Neuronal stem cell (in vitro differentiated cells): ENCODE results near the gene DYNC1LI1.

Experiments used
- DNase-seq: peaks from one replicate; pipeline ENCODE4 v3.0.0-alpha.2; 2013; ENCODE audit warnings: low spot score
- H2AFZ ChIP-seq: one replicate; pipeline ENCODE4 v1.6.1; 2013; ENCODE audit warnings: mild to moderate bottlenecking, low read length, inconsistent platforms
- H2AK5ac ChIP-seq: 2 replicates; pipeline ENCODE4 v1.6.1; 2013; ENCODE audit warnings: low read depth, mild to moderate bottlenecking, inconsistent platforms, low read length, moderate library complexity, mixed read lengths
- H2BK120ac ChIP-seq: 2 replicates; pipeline ENCODE4 v1.6.1; 2013; ENCODE audit warnings: low read depth, mild to moderate bottlenecking, inconsistent platforms, low read length, moderate library complexity, mixed read lengths
- H2BK12ac ChIP-seq: one replicate; pipeline ENCODE4 v1.6.1; 2013; ENCODE audit warnings: low read length, inconsistent platforms
- H2BK15ac ChIP-seq: 2 replicates; pipeline ENCODE4 v1.6.1; 2013; ENCODE audit warnings: mild to moderate bottlenecking, low read length, inconsistent platforms, mixed read lengths
- H2BK5ac ChIP-seq: one replicate; pipeline ENCODE4 v1.6.1; 2013; ENCODE audit warnings: inconsistent platforms, mild to moderate bottlenecking, low read length, moderate library complexity
- H3K14ac ChIP-seq: one replicate; pipeline ENCODE4 v1.6.1; 2013; ENCODE audit warnings: low read length, inconsistent platforms
- H3K18ac ChIP-seq: 2 replicates; pipeline ENCODE4 v1.6.1; 2013; ENCODE audit warnings: low read length, inconsistent platforms
- H3K23ac ChIP-seq: 2 replicates; pipeline ENCODE4 v1.6.1; 2013; ENCODE audit warnings: low read depth, mild to moderate bottlenecking, mixed read lengths, low read length, inconsistent platforms; ENCODE audit not compliant: poor library complexity
- H3K27ac ChIP-seq: replicated peaks from 3 replicates; pipeline ENCODE4 v1.5.1; 2013; ENCODE audit warnings: low read length, inconsistent platforms
- H3K27me3 ChIP-seq, 3 experiments: 2 replicates each; pipeline ENCODE4 v1.6.1; 2013; ENCODE audit warnings: low read length in 3 of 3, mild to moderate bottlenecking in 2 of 3, inconsistent platforms in 1 of 3, low read depth in 1 of 3, mixed read lengths in 1 of 3, moderate library complexity in 1 of 3; ENCODE audit not compliant: control insufficient read depth in 3 of 3, insufficient read depth in 3 of 3
- H3K36me3 ChIP-seq, 2 donors: replicated peaks in 1 of 2; 2 replicates each; pipeline ENCODE4 v1.6.1; 2013; ENCODE audit warnings: low read length in 2 of 2; ENCODE audit not compliant: control insufficient read depth in 2 of 2, insufficient read depth in 2 of 2
- H3K4ac ChIP-seq: 2 replicates; pipeline ENCODE4 v1.6.1; 2013; ENCODE audit warnings: inconsistent platforms, mild to moderate bottlenecking, low read length, moderate library complexity
- H3K4me1 ChIP-seq, 2 donors: 1 replicate in 1 of 2; 2 replicates in 1 of 2; pipeline ENCODE4 v1.6.1; 2013; ENCODE audit warnings: low read length in 2 of 2, low read depth in 1 of 2; ENCODE audit not compliant: control insufficient read depth in 2 of 2, insufficient read depth in 1 of 2
- H3K4me2 ChIP-seq: one replicate; pipeline ENCODE4 v1.6.1; 2013; ENCODE audit warnings: mild to moderate bottlenecking, low read length, inconsistent platforms; ENCODE audit not compliant: insufficient read depth, poor library complexity, severe bottlenecking
- H3K4me3 ChIP-seq, 2 donors: 2 replicates each; pipeline ENCODE4 v1.5.1; 2013; ENCODE audit warnings: low read length in 2 of 2, mild to moderate bottlenecking in 2 of 2, inconsistent platforms in 1 of 2, moderate library complexity in 1 of 2
- H3K79me1 ChIP-seq: one replicate; pipeline ENCODE4 v1.6.1; 2013; ENCODE audit warnings: low read depth, mild to moderate bottlenecking, inconsistent platforms, low read length, moderate library complexity
- H3K9ac ChIP-seq: one replicate; pipeline ENCODE4 v1.6.1; 2013; ENCODE audit warnings: mild to moderate bottlenecking, low read depth, low read length, inconsistent platforms; ENCODE audit not compliant: poor library complexity
- H3K9me3 ChIP-seq, 2 donors: replicated peaks in 1 of 2; 2 replicates each; pipeline versions ENCODE3 to v1.6.1; 2013; ENCODE audit warnings: low read length in 2 of 2, mild to moderate bottlenecking in 2 of 2, inconsistent platforms in 1 of 2, low read depth in 1 of 2, mixed read lengths in 1 of 2, moderate library complexity in 1 of 2; ENCODE audit not compliant: control insufficient read depth in 2 of 2, insufficient read depth in 1 of 2
- H4K8ac ChIP-seq: one replicate; pipeline ENCODE4 v1.6.1; 2013; ENCODE audit warnings: low read depth, mild to moderate bottlenecking, inconsistent platforms, low read length, moderate library complexity
- H4K91ac ChIP-seq: one replicate; pipeline ENCODE4 v1.6.1; 2013; ENCODE audit warnings: low read length, low read depth, mild to moderate bottlenecking, inconsistent platforms; ENCODE audit not compliant: poor library complexity
- WGBS, 2 donors: extraction: QIAGEN DNeasy Blood & Tissue Kit; methylation state at CpG; one replicate each; pipeline ENCODE4 v1.1.7; 2013; ENCODE audit warnings: missing lambda C conversion rate in 2 of 2, mixed read lengths in 1 of 2; ENCODE audit not compliant: insufficient read length in 2 of 2, insufficient replicate concordance in 1 of 2; ENCODE audit errors: extremely low coverage in 2 of 2; 5-methylcytosine and 5-hydroxymethylcytosine counted together

The DYNC1LI1 gene

DNA sequence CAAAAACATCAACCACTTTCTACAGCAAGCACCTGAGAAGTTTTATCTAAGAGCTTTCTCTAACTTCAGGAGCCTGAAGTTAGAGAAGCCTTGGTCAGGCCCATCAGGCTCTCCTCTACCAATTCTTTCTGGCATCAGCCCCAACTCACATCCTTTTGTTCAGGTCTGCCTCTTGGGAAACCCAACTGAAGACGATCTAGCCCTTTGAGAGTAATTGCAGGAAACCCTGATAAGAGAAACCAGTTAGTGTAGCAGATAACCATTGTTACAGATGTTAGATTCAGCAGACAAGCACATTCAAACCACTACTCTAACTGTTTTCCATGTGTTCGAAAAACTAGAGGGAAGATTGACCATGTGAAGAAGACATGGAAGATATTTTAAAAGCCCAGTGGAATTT, 27.0 kb upstream of the DYNC1LI1 start:
- H2AK5ac ChIP-seq: no peak overlapping the region
- no peak overlapping the region for H2AFZ ChIP-seq
- H3K4me2 ChIP-seq: no peak overlapping the region
- no peak overlapping the region for H3K9ac ChIP-seq
- no peak for DNase-seq
- H4K91ac ChIP-seq: no peak overlapping the region
- H2BK15ac ChIP-seq: no peak overlapping the region
- no peak overlapping the region for H3K4ac ChIP-seq
- H3K27me3 ChIP-seq: peaks cover 0 to 2% (median 0%) of the 10 kb centered on the region in 3 experiments
- no CpG with 5 or more reads among the region's 2 CpGs for WGBS, 2 donors
- H3K79me1 ChIP-seq: no peaks in the 10 kb centered on the region
- no peak overlapping the region for H3K27ac ChIP-seq
- no peak overlapping the region for H3K4me3 ChIP-seq
- H3K23ac ChIP-seq: no peak overlapping the region
- H2BK120ac ChIP-seq: no peak overlapping the region
- H2BK5ac ChIP-seq: no peak overlapping the region
- H3K14ac ChIP-seq: no peak overlapping the region
- peaks cover under 1 to 17% of the 10 kb centered on the region in 2 donors for H3K4me1 ChIP-seq
- no peaks in the 10 kb centered on the region for H3K9me3 ChIP-seq
- H3K18ac ChIP-seq: no peak overlapping the region
- H3K36me3 ChIP-seq: no peaks in the 10 kb centered on the region
- H2BK12ac ChIP-seq: no peak overlapping the region
- H4K8ac ChIP-seq: no peak overlapping the region

DNA sequence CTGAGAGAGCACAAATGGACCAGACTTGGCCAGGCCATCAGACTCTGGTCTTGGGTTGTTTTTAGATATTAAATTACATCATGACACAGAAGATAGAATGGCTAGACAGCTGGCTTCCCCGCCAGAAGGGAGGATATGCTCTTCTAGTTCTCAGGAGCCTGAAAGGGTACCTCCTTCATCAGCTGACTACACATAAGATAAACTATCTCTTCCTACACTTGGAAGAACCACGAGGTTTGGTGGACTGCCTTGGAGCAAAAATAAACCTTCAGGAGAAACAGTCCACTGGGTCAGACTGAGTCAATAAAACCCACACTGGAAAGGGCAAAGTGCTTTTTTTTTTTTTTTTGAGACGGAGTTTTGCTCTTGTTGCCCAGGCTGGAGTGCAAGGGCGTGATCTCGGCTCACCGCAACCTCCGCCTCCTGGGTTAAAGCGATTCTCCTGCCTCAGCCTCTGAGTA, 26.3 kb upstream of the DYNC1LI1 start:
- H2BK120ac ChIP-seq: no peak overlapping the region
- H3K23ac ChIP-seq: no peak overlapping the region
- no peaks in the 10 kb centered on the region for H3K36me3 ChIP-seq
- no peak overlapping the region for H4K8ac ChIP-seq
- no peaks in the 10 kb centered on the region for H3K79me1 ChIP-seq
- no peak overlapping the region for H4K91ac ChIP-seq
- H3K4me1 ChIP-seq: peaks cover 2 to 16% of the 10 kb centered on the region in 2 donors
- H3K4ac ChIP-seq: no peak overlapping the region
- H3K14ac ChIP-seq: no peak overlapping the region
- H3K27ac ChIP-seq: no peak overlapping the region
- H3K9ac ChIP-seq: no peak overlapping the region
- no peak overlapping the region for H2BK15ac ChIP-seq
- no peak overlapping the region for H3K4me2 ChIP-seq
- H3K4me3 ChIP-seq: no peak overlapping the region
- no CpG with 5 or more reads among the region's 8 CpGs for WGBS, 2 donors
- H3K18ac ChIP-seq: no peak overlapping the region
- no peak overlapping the region for H2AK5ac ChIP-seq
- no peak overlapping the region for H2AFZ ChIP-seq
- no peak overlapping the region for H2BK5ac ChIP-seq
- H3K27me3 ChIP-seq: peaks cover 0 to 2% (median 0%) of the 10 kb centered on the region in 3 experiments
- DNase-seq: no peak
- H3K9me3 ChIP-seq: no peaks in the 10 kb centered on the region
- no peak overlapping the region for H2BK12ac ChIP-seq

DNA sequence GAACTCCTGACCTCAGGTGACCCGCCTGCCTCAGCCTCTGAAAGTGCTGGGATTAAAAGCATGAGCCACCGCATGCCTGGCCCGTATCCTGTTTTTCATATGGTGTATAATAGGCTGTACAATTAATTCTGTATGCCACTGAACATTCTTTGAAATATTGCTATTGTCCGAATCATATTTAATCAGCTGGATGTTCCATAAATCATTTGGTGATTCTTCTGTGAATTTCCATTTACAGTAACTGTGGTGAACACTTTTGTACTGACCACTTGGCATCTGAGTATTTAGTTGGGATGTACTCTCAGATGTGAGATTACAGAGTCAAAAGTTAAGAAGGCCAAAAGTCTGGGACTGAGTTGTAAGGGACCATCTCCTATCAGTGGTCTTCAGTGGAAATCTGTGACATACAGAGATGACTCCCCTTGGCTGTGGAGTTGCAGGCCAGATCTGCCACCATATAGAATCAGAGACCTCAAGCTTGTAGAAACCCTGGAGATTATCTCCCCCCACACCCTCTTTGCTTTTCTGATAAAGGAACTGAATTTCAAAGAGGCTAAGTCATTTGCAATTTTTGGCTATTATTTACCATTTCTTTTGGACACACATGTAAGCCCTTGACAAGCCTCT, 25.7 kb upstream of the DYNC1LI1 start:
- no peak overlapping the region for H2AK5ac ChIP-seq
- H3K9me3 ChIP-seq: no peaks in the 10 kb centered on the region
- H2BK12ac ChIP-seq: no peak overlapping the region
- H3K27ac ChIP-seq: no peak overlapping the region
- no CpG with 5 or more reads among the region's 4 CpGs for WGBS, 2 donors
- no peaks in the 10 kb centered on the region for H3K79me1 ChIP-seq
- no peak overlapping the region for H2BK15ac ChIP-seq
- no peak overlapping the region for H3K4ac ChIP-seq
- H3K4me3 ChIP-seq: no peak overlapping the region
- H4K91ac ChIP-seq: no peak overlapping the region
- no peak overlapping the region for H2AFZ ChIP-seq
- peaks cover 2 to 17% of the 10 kb centered on the region in 2 donors for H3K4me1 ChIP-seq
- H3K18ac ChIP-seq: no peak overlapping the region
- no peaks in the 10 kb centered on the region for H3K36me3 ChIP-seq
- H3K14ac ChIP-seq: no peak overlapping the region
- no peak overlapping the region for H2BK120ac ChIP-seq
- no peak for DNase-seq
- no peak overlapping the region for H4K8ac ChIP-seq
- H3K27me3 ChIP-seq: peaks cover 0 to 2% (median 0%) of the 10 kb centered on the region in 3 experiments
- no peak overlapping the region for H2BK5ac ChIP-seq
- H3K23ac ChIP-seq: no peak overlapping the region
- H3K9ac ChIP-seq: no peak overlapping the region
- no peak overlapping the region for H3K4me2 ChIP-seq

DNA sequence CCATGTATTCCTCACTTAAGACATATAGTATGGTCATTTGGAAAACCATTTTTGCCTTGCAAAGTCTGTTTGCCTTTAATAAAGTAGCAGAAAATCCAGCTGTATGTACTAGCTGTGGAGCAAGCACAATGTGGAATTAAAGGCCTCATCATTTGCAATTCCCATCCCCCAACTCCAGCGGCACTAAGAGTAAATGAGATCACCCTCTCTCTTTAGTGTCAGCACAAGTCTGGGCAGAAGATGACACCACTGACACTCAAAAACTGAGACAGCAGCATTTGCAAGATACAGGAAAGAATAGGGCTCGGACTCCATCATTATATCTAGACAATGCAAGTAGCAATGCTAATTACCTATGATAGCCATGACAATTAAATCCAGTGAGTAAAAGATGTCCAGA, 24.7 kb upstream of the DYNC1LI1 start:
- no CpG with 5 or more reads among the region's 2 CpGs for WGBS, 2 donors
- Histone ChIP-seq H3K4me3 (no peak overlapping the region), H2BK15ac (no peak overlapping the region), H3K27ac (no peak overlapping the region), H3K9me3 (no peaks in the 10 kb centered on the region), H4K8ac (no peak overlapping the region), H3K36me3 (no peaks in the 10 kb centered on the region), H3K23ac (no peak overlapping the region), H4K91ac (no peak overlapping the region), H2BK12ac (no peak overlapping the region), H3K4me1 (peaks cover 2 to 18% of the 10 kb centered on the region in 2 donors), H3K27me3 (peaks cover 0 to 4% (median 0%) of the 10 kb centered on the region in 3 experiments), H3K79me1 (no peaks in the 10 kb centered on the region), H3K9ac (no peak overlapping the region), H3K4me2 (no peak overlapping the region), H3K4ac (no peak overlapping the region), H2AK5ac (no peak overlapping the region), H2AFZ (no peak overlapping the region), H2BK5ac (no peak overlapping the region), H3K14ac (no peak overlapping the region), H2BK120ac (no peak overlapping the region), H3K18ac (no peak overlapping the region)
- DNase-seq: no peak
